Measurements from ENCODE around the gene TTYH3. TPM values are rescaled to one million over a fixed set of nuclear protein-coding genes. Genes with fewer than 3 reads are reported as not detected.
A peak's percentile ranks its signal among the peaks of the same experiment; 100 is the strongest.
"Not testable (repeated sequence)": the region's sequence is repeated elsewhere in the genome, so short reads cannot be mapped to it uniquely, and the experiment has no call there.

TTYH3 gene
- total RNA-seq, 1 donor from 2014 or later, result 48.3 TPM

- DNase-seq (ENCODE audit: low read depth, low spot score), result no peak
These were observed 30.7 kb downstream of the TTYH3 start for GRCh38 chr7:2662273-2663120.

- DNase-seq (ENCODE audit: low read depth, low spot score), result no peak
These were observed 31.5 kb downstream of the TTYH3 start for GRCh38 chr7:2663121-2663886.

GRCh38 chr7:2663960-2664359 is 32.2 kb downstream of the TTYH3 start:
- DNase-seq (ENCODE audit: low read depth, low spot score), result no peak

GRCh38 chr7:2665359-2665791 is 33.6 kb downstream of the TTYH3 start:
- DNase-seq (ENCODE audit: low read depth, low spot score), result no peak

- no peak for DNase-seq (ENCODE audit: low read depth, low spot score)
These were observed 34.4 kb downstream of the TTYH3 start for GRCh38 chr7:2666155-2666554.

GRCh38 chr7:2666588-2667250 is 34.9 kb downstream of the TTYH3 start:
- no peak for DNase-seq (ENCODE audit: low read depth, low spot score)

GRCh38 chr7:2667843-2668242 is 36.1 kb downstream of the TTYH3 start:
- no peak for DNase-seq (ENCODE audit: low read depth, low spot score)

- no peak for DNase-seq (ENCODE audit: low read depth, low spot score)
These were observed 36.6 kb downstream of the TTYH3 start for GRCh38 chr7:2668401-2668800.

- no peak for DNase-seq (ENCODE audit: low read depth, low spot score)
These were observed 38.4 kb downstream of the TTYH3 start for GRCh38 chr7:2670171-2670570.

- DNase-seq (ENCODE audit: low read depth, low spot score), result no peak
These were observed 39.1 kb downstream of the TTYH3 start for GRCh38 chr7:2670720-2671391.

GRCh38 chr7:2673214-2673613 is 41.4 kb downstream of the TTYH3 start:
- not testable (repeated sequence) for DNase-seq (ENCODE audit: low read depth, low spot score)

- no peak for DNase-seq (ENCODE audit: low read depth, low spot score)
These were observed 42.1 kb downstream of the TTYH3 start for GRCh38 chr7:2673934-2674333.

GRCh38 chr7:2675256-2675764 is 43.5 kb downstream of the TTYH3 start:
- no peak for DNase-seq (ENCODE audit: low read depth, low spot score)

GRCh38 chr7:2676576-2676975 is 44.8 kb downstream of the TTYH3 start:
- DNase-seq (ENCODE audit: low read depth, low spot score), result not testable (repeated sequence)

GRCh38 chr7:2678454-2678853 is 46.7 kb downstream of the TTYH3 start:
- DNase-seq (ENCODE audit: low read depth, low spot score), result not testable (repeated sequence)

- DNase-seq (ENCODE audit: low read depth, low spot score), result not testable (repeated sequence)
These were observed 47.6 kb downstream of the TTYH3 start for GRCh38 chr7:2679135-2680127.

GRCh38 chr7:2680256-2680655 is 48.5 kb downstream of the TTYH3 start:
- no peak for DNase-seq (ENCODE audit: low read depth, low spot score)

- DNase-seq (ENCODE audit: low read depth, low spot score), result peak; percentile 19
These were observed 49.2 kb downstream of the TTYH3 start for GRCh38 chr7:2680792-2681490.
